ENCODE data around the gene MNX1. TPM values are rescaled to one million over a fixed set of nuclear protein-coding genes. Genes with fewer than 3 reads are reported as not detected.

MNX1 gene
- total and polyA plus RNA-seq, 9 donors, result not detected

GRCh38 chr7:157037028-157037427, 26.6 kb upstream of the MNX1 start:
- H3K27me3 ChIP-seq, result no peaks in the 10 kb centered on the region
- H3K4me1 ChIP-seq (ENCODE audit: insufficient read depth), result no peaks in the 10 kb centered on the region
- 89 to 90% (median 89%) methylated on average over 4 of the region's 4 CpGs for WGBS, 3 donors
- no peaks in the 10 kb centered on the region for H3K9me3 ChIP-seq
- H3K36me3 ChIP-seq, result no peaks in the 10 kb centered on the region
- H3K27ac ChIP-seq, result no peak overlapping the region
- DNase-seq, result no peak
- H3K4me3 ChIP-seq, result no peak overlapping the region
- intact Hi-C loops (cut with DNase I), result no loop called here
- TF ChIP-seq EP300 (IDR thresholded peaks at IDR 0.05), result no peak
- TF ChIP-seq POLR2A (IDR thresholded peaks at IDR 0.05), result no peak
- TF ChIP-seq, protein P1, sequence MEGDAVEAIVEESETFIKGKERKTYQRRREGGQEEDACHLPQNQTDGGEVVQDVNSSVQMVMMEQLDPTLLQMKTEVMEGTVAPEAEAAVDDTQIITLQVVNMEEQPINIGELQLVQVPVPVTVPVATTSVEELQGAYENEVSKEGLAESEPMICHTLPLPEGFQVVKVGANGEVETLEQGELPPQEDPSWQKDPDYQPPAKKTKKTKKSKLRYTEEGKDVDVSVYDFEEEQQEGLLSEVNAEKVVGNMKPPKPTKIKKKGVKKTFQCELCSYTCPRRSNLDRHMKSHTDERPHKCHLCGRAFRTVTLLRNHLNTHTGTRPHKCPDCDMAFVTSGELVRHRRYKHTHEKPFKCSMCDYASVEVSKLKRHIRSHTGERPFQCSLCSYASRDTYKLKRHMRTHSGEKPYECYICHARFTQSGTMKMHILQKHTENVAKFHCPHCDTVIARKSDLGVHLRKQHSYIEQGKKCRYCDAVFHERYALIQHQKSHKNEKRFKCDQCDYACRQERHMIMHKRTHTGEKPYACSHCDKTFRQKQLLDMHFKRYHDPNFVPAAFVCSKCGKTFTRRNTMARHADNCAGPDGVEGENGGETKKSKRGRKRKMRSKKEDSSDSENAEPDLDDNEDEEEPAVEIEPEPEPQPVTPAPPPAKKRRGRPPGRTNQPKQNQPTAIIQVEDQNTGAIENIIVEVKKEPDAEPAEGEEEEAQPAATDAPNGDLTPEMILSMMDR (IDR thresholded peaks at IDR 0.05), result no peak

DNA sequence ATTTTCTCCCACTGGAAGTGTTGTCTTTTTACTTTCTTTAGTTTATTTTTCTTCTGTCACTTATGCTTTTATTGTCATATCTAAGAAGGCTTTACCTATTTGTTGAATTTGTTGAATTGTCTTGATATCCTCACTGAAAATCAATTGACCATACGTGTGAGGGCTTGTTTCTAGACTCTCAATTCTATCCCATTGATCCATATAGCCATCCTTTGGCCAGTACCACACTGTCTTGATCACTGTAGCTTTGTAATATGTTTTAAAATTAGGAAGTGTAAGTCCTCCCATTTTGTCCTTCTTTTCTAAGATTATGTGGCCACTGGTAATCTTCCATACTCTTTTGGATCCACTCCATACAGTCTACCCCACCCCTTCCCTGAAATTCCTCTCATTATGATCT, 25.5 kb upstream of the MNX1 start:
- H3K9me3 ChIP-seq, result no peaks in the 10 kb centered on the region
- TF ChIP-seq, protein P1 (IDR thresholded peaks at IDR 0.05), result no peak
- no peak for TF ChIP-seq EP300 (IDR thresholded peaks at IDR 0.05)
- no peak for TF ChIP-seq POLR2A (IDR thresholded peaks at IDR 0.05)
- intact Hi-C loops (cut with DNase I), result no loop called here
- 22 to 38% (median 29%) methylated on average over 1 of the region's 1 CpG for WGBS, 3 donors
- no peaks in the 10 kb centered on the region for H3K36me3 ChIP-seq
- no peak overlapping the region for H3K27ac ChIP-seq
- H3K27me3 ChIP-seq, result no peaks in the 10 kb centered on the region
- H3K4me3 ChIP-seq, result no peak overlapping the region
- DNase-seq, result no peak
- H3K4me1 ChIP-seq (ENCODE audit: insufficient read depth), result no peaks in the 10 kb centered on the region

- H3K27me3 ChIP-seq, result no peaks in the 10 kb centered on the region
- 91 to 93% (median 92%) methylated on average over 8 of the region's 8 CpGs for WGBS, 3 donors
- intact Hi-C loops (cut with DNase I), result no loop called here
- TF ChIP-seq POLR2A (IDR thresholded peaks at IDR 0.05) (no peak), EP300 (IDR thresholded peaks at IDR 0.05) (no peak)
- TF ChIP-seq, protein P1 (IDR thresholded peaks at IDR 0.05), result no peak
- H3K4me3 ChIP-seq, result no peak overlapping the region
- no peak overlapping the region for H3K27ac ChIP-seq
- no peaks in the 10 kb centered on the region for H3K4me1 ChIP-seq (ENCODE audit: insufficient read depth)
- no peak for DNase-seq
- no peaks in the 10 kb centered on the region for H3K9me3 ChIP-seq
- no peaks in the 10 kb centered on the region for H3K36me3 ChIP-seq
Observed at GRCh38 chr7:157035302-157035701, 24.8 kb upstream of the MNX1 start.

DNA sequence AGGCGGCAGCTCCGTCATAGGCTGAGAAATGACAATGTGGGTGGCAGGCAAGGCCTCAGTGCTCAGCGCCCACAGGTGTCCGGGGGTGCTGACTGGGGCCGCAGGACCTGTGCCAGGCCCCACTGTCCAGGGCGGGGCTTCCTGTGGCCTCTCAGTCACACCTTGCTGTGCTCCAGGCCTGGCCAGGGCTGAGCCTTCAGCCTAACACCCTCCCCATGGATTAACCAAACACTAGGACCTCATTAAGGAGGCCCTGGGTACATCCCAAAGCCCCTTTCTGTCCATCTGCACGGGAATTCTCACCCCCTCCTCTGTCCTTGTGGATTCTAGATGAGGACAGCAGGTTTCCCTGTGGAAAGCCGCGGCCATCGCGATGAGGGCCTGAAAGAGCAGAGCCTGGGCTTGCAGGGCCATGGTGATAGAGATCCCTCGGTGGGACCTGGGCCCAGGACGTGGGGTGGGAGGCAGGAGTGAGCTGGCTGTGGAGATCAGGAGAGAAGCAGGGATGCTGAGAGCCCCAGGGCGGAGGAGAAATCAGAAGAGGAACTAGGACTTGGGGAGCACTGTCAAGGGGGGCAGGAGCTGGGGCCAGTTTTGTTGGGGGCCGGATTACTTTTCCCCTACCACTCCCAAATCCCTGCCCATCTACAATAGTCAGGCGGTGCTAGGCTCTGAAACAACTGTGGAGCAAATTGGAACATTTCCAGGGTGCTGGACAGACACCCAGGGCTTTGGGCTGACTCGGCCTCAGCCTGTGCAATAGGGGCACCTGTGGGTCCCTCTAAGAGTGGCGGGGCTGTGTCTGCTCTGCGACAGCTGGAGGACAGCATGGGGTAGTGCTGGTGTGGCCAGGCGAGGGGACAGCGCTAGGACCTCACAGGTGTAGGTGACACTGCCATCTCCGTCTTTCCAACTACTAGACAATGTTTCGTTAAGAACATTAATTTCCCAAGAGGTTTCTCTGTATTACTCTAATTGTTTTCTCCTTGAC, 23.3 kb upstream of the MNX1 start:
- no peak for DNase-seq
- Histone ChIP-seq H3K4me1 (ENCODE audit: insufficient read depth) (no peaks in the 10 kb centered on the region), H3K27me3 (no peaks in the 10 kb centered on the region), H3K9me3 (no peaks in the 10 kb centered on the region), H3K36me3 (no peaks in the 10 kb centered on the region), H3K4me3 (no peak overlapping the region), H3K27ac (no peak overlapping the region)
- intact Hi-C loops (cut with DNase I), result no loop called here
- no peak for TF ChIP-seq POLR2A (IDR thresholded peaks at IDR 0.05)
- TF ChIP-seq, protein P1 (IDR thresholded peaks at IDR 0.05), result no peak
- TF ChIP-seq EP300 (IDR thresholded peaks at IDR 0.05), result no peak
- WGBS, 3 donors, result 77 to 82% (median 77%) methylated on average over 23 of the region's 23 CpGs
